ENCODE results near the gene TMBIM1.

The TMBIM1 gene

GRCh38 chr2:218293715-218294429, 1.6 kb upstream of the TMBIM1 start:
- H3K4me3 ChIP-seq (ENCODE audit: low read length): no peak overlapping the region
- peaks cover 15% of the 10 kb centered on the region for H3K27me3 ChIP-seq (ENCODE audit: insufficient read depth, low read length)
- no peaks in the 10 kb centered on the region for H3K4me1 ChIP-seq (ENCODE audit: insufficient read depth, low read length)
- H2AFZ ChIP-seq (ENCODE audit: low read depth, low read length): no peak overlapping the region
- no peaks in the 10 kb centered on the region for H3K9me3 ChIP-seq (ENCODE audit: low read length)
- no peaks in the 10 kb centered on the region for H3K36me3 ChIP-seq (ENCODE audit: insufficient read depth, low read length)

GRCh38 chr2:218291318-218292047, 820 bp downstream of the TMBIM1 start:
- H3K4me1 ChIP-seq (ENCODE audit: insufficient read depth, low read length): peaks cover 7% of the 10 kb centered on the region
- no peak overlapping the region for H2AFZ ChIP-seq (ENCODE audit: low read depth, low read length)
- H3K27me3 ChIP-seq (ENCODE audit: insufficient read depth, low read length): peaks cover 15% of the 10 kb centered on the region
- H3K9me3 ChIP-seq (ENCODE audit: low read length): no peaks in the 10 kb centered on the region
- H3K36me3 ChIP-seq (ENCODE audit: insufficient read depth, low read length): no peaks in the 10 kb centered on the region
- H3K4me3 ChIP-seq (ENCODE audit: low read length): no peak overlapping the region

GRCh38 chr2:218290316-218291261, 1.7 kb downstream of the TMBIM1 start:
- peaks cover 15% of the 10 kb centered on the region for H3K27me3 ChIP-seq (ENCODE audit: insufficient read depth, low read length)
- no peak overlapping the region for H2AFZ ChIP-seq (ENCODE audit: low read depth, low read length)
- no peaks in the 10 kb centered on the region for H3K36me3 ChIP-seq (ENCODE audit: insufficient read depth, low read length)
- H3K4me1 ChIP-seq (ENCODE audit: insufficient read depth, low read length): peaks cover 10% of the 10 kb centered on the region
- no peak overlapping the region for H3K4me3 ChIP-seq (ENCODE audit: low read length)
- no peaks in the 10 kb centered on the region for H3K9me3 ChIP-seq (ENCODE audit: low read length)

GRCh38 chr2:218289639-218290315, 2.5 kb downstream of the TMBIM1 start:
- Histone ChIP-seq H3K9me3 (ENCODE audit: low read length) (no peaks in the 10 kb centered on the region), H3K4me1 (ENCODE audit: insufficient read depth, low read length) (peaks cover 10% of the 10 kb centered on the region), H2AFZ (ENCODE audit: low read depth, low read length) (no peak overlapping the region), H3K36me3 (ENCODE audit: insufficient read depth, low read length) (no peaks in the 10 kb centered on the region), H3K27me3 (ENCODE audit: insufficient read depth, low read length) (peaks cover 15% of the 10 kb centered on the region), H3K4me3 (ENCODE audit: low read length) (no peak overlapping the region)

GRCh38 chr2:218286570-218287459, 5.5 kb downstream of the TMBIM1 start:
- Histone ChIP-seq H3K27me3 (ENCODE audit: insufficient read depth, low read length) (peaks cover 3% of the 10 kb centered on the region), H3K4me3 (ENCODE audit: low read length) (peak overlapping the region; percentile 19), H3K9me3 (ENCODE audit: low read length) (no peaks in the 10 kb centered on the region), H3K36me3 (ENCODE audit: insufficient read depth, low read length) (no peaks in the 10 kb centered on the region), H3K4me1 (ENCODE audit: insufficient read depth, low read length) (peaks cover 10% of the 10 kb centered on the region), H2AFZ (ENCODE audit: low read depth, low read length) (peak overlapping the region; percentile 56)

GRCh38 chr2:218285604-218286003, 6.7 kb downstream of the TMBIM1 start:
- H3K4me1 ChIP-seq (ENCODE audit: insufficient read depth, low read length): peaks cover 10% of the 10 kb centered on the region
- H3K4me3 ChIP-seq (ENCODE audit: low read length): no peak overlapping the region
- H3K27me3 ChIP-seq (ENCODE audit: insufficient read depth, low read length): no peaks in the 10 kb centered on the region
- H3K36me3 ChIP-seq (ENCODE audit: insufficient read depth, low read length): no peaks in the 10 kb centered on the region
- no peak overlapping the region for H2AFZ ChIP-seq (ENCODE audit: low read depth, low read length)
- no peaks in the 10 kb centered on the region for H3K9me3 ChIP-seq (ENCODE audit: low read length)

- no peak overlapping the region for H3K4me3 ChIP-seq (ENCODE audit: low read length)
- H3K36me3 ChIP-seq (ENCODE audit: insufficient read depth, low read length): no peaks in the 10 kb centered on the region
- no peaks in the 10 kb centered on the region for H3K9me3 ChIP-seq (ENCODE audit: low read length)
- H3K4me1 ChIP-seq (ENCODE audit: insufficient read depth, low read length): peaks cover 10% of the 10 kb centered on the region
- no peaks in the 10 kb centered on the region for H3K27me3 ChIP-seq (ENCODE audit: insufficient read depth, low read length)
- H2AFZ ChIP-seq (ENCODE audit: low read depth, low read length): no peak overlapping the region
Measured at GRCh38 chr2:218284106-218284811, 8.0 kb downstream of the TMBIM1 start.

GRCh38 chr2:218282173-218282991, 9.9 kb downstream of the TMBIM1 start:
- Histone ChIP-seq H3K4me3 (ENCODE audit: low read length) (no peak overlapping the region), H3K9me3 (ENCODE audit: low read length) (no peaks in the 10 kb centered on the region), H2AFZ (ENCODE audit: low read depth, low read length) (no peak overlapping the region), H3K27me3 (ENCODE audit: insufficient read depth, low read length) (no peaks in the 10 kb centered on the region), H3K36me3 (ENCODE audit: insufficient read depth, low read length) (no peaks in the 10 kb centered on the region), H3K4me1 (ENCODE audit: insufficient read depth, low read length) (peaks cover 10% of the 10 kb centered on the region)

GRCh38 chr2:218281449-218281848, 10.9 kb downstream of the TMBIM1 start:
- Histone ChIP-seq H3K9me3 (ENCODE audit: low read length) (no peaks in the 10 kb centered on the region), H3K4me3 (ENCODE audit: low read length) (no peak overlapping the region), H3K27me3 (ENCODE audit: insufficient read depth, low read length) (no peaks in the 10 kb centered on the region), H3K4me1 (ENCODE audit: insufficient read depth, low read length) (peaks cover 2% of the 10 kb centered on the region), H2AFZ (ENCODE audit: low read depth, low read length) (no peak overlapping the region), H3K36me3 (ENCODE audit: insufficient read depth, low read length) (peaks cover 3% of the 10 kb centered on the region)

- H3K27me3 ChIP-seq (ENCODE audit: insufficient read depth, low read length): no peaks in the 10 kb centered on the region
- no peak overlapping the region for H3K4me3 ChIP-seq (ENCODE audit: low read length)
- peaks cover 7% of the 10 kb centered on the region for H3K36me3 ChIP-seq (ENCODE audit: insufficient read depth, low read length)
- no peaks in the 10 kb centered on the region for H3K4me1 ChIP-seq (ENCODE audit: insufficient read depth, low read length)
- H2AFZ ChIP-seq (ENCODE audit: low read depth, low read length): no peak overlapping the region
- no peaks in the 10 kb centered on the region for H3K9me3 ChIP-seq (ENCODE audit: low read length)
Measured at GRCh38 chr2:218280260-218280870, 11.9 kb downstream of the TMBIM1 start.

All from neuron (in vitro differentiated cells).